Thoracic aorta (tissue), 2 donors: Measurements from ENCODE around the gene STRAP. TPM values are rescaled to one million over a fixed set of nuclear protein-coding genes. Genes with fewer than 3 reads are reported as not detected.

Experiments used
- ATAC-seq: fragments of 150-250 bp; one replicate; pipeline ENCODE4 v1.8.0; 2017; ENCODE audit warnings: low read depth; ENCODE audit not compliant: insufficient number of reproducible peaks, low FRiP score
- DNase-seq: peaks from one replicate; pipeline ENCODE4 v3.0.0-alpha.2; 2020; ENCODE audit warnings: low spot score
- H3K27ac ChIP-seq, 2 donors: fragments of 200-600 bp; sonication (generic); 1 replicate in 1 of 2; 2 replicates in 1 of 2; pipeline ENCODE4 v1.5.1; 2016; ENCODE audit warnings: mild to moderate bottlenecking in 2 of 2, moderate library complexity in 2 of 2
- H3K27me3 ChIP-seq: fragments of 200-600 bp; sonication (generic); replicated peaks from 2 replicates; pipeline ENCODE4 v1.6.0; 2016; ENCODE audit warnings: mild to moderate bottlenecking; ENCODE audit not compliant: insufficient read depth
- H3K36me3 ChIP-seq: fragments of 200-600 bp; sonication (generic); one replicate; pipeline ENCODE4 v1.5.1; 2016
- H3K4me1 ChIP-seq, 2 donors: fragments of 200-600 bp; sonication (generic); 1 replicate in 1 of 2; 2 replicates in 1 of 2; pipeline versions ENCODE4 v1.5.1 to v1.6.0; 2016; ENCODE audit warnings: low read depth in 2 of 2, mild to moderate bottlenecking in 1 of 2; ENCODE audit not compliant: control insufficient read depth in 1 of 2
- H3K4me3 ChIP-seq: fragments of 200-600 bp; sonication (generic); 2 replicates; pipeline ENCODE4 v1.5.1; 2016; ENCODE audit warnings: mild to moderate bottlenecking
- H3K9me3 ChIP-seq: fragments of 200-600 bp; sonication (generic); 2 replicates; pipeline ENCODE4 v1.5.1; 2016
- CTCF ChIP-seq: fragments of 200-600 bp; sonication (generic); IDR thresholded peaks from one replicate; pipeline ENCODE4 v1.5.1; 2019; ENCODE audit warnings: antibody characterized with exemption
- total RNA-seq, 2 donors: library from RNA; depleted of rRNA; stranded (reverse); fragments of >200 nt; gene quantifications; one replicate each; pipeline versions ENCODE4 v1.1.0 to v1.2.3, GENCODE V29; 2016

The STRAP gene
- 10 to 100 TPM; 55.1 to 55.5 TPM for total RNA-seq

DNA sequence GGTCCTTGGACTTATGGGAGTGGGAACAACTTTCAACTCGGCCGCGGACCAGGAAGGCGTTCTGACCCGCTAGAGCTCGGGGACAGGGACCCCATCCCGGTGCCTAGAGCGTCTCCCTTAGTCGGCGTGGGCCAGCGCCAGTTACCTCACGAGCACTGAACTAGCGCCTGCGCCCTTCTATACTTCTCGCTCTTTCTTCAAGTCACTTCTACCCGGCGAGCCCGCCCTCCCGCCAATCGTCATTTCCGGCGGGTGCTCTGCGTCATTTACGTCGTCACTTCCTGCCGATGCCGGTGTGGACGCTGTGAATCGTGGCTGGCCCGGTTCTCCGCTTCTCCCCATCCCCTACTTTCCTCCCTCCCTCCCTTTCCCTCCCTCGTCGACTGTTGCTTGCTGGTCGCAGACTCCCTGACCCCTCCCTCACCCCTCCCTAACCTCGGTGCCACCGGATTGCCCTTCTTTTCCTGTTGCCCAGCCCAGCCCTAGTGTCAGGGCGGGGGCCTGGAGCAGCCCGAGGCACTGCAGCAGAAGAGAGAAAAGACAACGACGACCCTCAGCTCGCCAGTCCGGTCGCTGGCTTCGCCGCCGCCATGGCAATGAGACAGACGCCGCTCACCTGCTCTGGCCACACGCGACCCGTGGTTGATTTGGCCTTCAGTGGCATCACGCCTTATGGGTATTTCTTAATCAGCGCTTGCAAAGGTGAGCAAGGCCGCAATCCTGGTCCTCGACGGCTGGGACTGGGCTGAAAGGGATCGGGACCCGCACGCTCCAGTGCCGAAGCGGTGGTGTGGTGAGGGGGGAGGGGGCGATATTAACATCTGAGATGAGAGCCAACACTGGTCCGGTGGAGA lies at the start of gene STRAP:
STRAP (plus strand) TSS at position 270 of the 854 bp plus-strand sequence; CDS start at position 591, 321 bp downstream.
- no peaks in the 10 kb centered on the region for H3K9me3 ChIP-seq
- no peaks in the 10 kb centered on the region for H3K36me3 ChIP-seq
- peak within 1 kb of the TSS; percentile 93 for H3K4me3 ChIP-seq
- no peak for TF ChIP-seq CTCF
- H3K27ac ChIP-seq: peak within 1 kb of the TSS; percentile 97 to 98
- ATAC-seq (peak; percentile 99), DNase-seq (peak; percentile 85)
- H3K27me3 ChIP-seq: no peaks in the 10 kb centered on the region
- H3K4me1 ChIP-seq: peaks cover 26 to 41% of the 10 kb centered on the region in 2 donors

GRCh38 chr12:15834575-15834974 lies 47.6 kb upstream of the STRAP start:
- DNase-seq: no peak
- H3K27me3 ChIP-seq: no peaks in the 10 kb centered on the region
- no peak for TF ChIP-seq CTCF
- peaks cover 13 to 29% of the 10 kb centered on the region in 2 donors for H3K4me1 ChIP-seq
- H3K4me3 ChIP-seq: no peak overlapping the region
- H3K27ac ChIP-seq: no peak overlapping the region
- ATAC-seq: no peak
- no peaks in the 10 kb centered on the region for H3K9me3 ChIP-seq
- no peaks in the 10 kb centered on the region for H3K36me3 ChIP-seq

- H3K36me3 ChIP-seq: no peaks in the 10 kb centered on the region
- no peak for ATAC-seq
- H3K4me1 ChIP-seq: peaks cover 6 to 10% of the 10 kb centered on the region in 2 donors
- H3K27ac ChIP-seq: peak overlapping the region; percentile 3 to 33
- TF ChIP-seq CTCF: no peak
- no peaks in the 10 kb centered on the region for H3K27me3 ChIP-seq
- no peaks in the 10 kb centered on the region for H3K9me3 ChIP-seq
- no peak for DNase-seq
- H3K4me3 ChIP-seq: no peak overlapping the region
Observed at GRCh38 chr12:15837141-15837790, 44.9 kb upstream of the STRAP start.

DNA sequence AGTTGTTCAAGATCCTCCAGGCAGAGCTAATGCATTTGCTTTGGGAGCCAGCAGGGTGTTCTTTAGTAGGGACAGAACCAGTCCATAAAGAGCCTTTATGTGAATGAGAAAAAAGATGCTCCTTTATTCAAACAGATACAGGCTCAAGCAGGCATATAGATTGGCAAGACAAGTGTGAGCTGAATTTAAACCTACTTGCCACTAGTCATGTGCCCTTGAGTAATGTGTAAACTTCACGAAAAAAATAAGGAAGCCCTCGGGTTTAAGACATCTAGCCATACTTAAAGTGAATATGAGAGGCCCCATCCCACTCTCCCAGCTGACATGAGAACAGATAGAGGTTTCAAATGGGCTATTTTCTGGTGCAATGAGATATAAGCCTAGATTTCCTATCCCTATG lies 43.1 kb upstream of the STRAP start:
- ATAC-seq (no peak), DNase-seq (no peak)
- no peak for TF ChIP-seq CTCF
- Histone ChIP-seq H3K27me3 (no peaks in the 10 kb centered on the region), H3K36me3 (no peaks in the 10 kb centered on the region), H3K4me3 (no peak overlapping the region), H3K9me3 (no peaks in the 10 kb centered on the region), H3K4me1 (peaks cover 6 to 10% of the 10 kb centered on the region in 2 donors), H3K27ac (no peak overlapping the region)

GRCh38 chr12:15839682-15840081 lies 42.5 kb upstream of the STRAP start:
- H3K9me3 ChIP-seq: no peaks in the 10 kb centered on the region
- H3K4me1 ChIP-seq: peaks cover 6 to 10% of the 10 kb centered on the region in 2 donors
- no peaks in the 10 kb centered on the region for H3K27me3 ChIP-seq
- no peaks in the 10 kb centered on the region for H3K36me3 ChIP-seq
- ATAC-seq: no peak
- no peak for TF ChIP-seq CTCF
- DNase-seq: no peak
- no peak overlapping the region for H3K4me3 ChIP-seq
- H3K27ac ChIP-seq: no peak overlapping the region
